Activated CD4-positive, alpha-beta memory T cell treated with anti-CD3 and anti-CD28 coated beads for 36 hours (primary cell): ENCODE results near the gene ACO1. TPM values are rescaled to one million over a fixed set of nuclear protein-coding genes. Genes with fewer than 3 reads are reported as not detected.

Source experiments
- CTCF ChIA-PET: fragments of 350-600 bp; sonication (Branson Sonifier 250); formaldehyde crosslinking; loops from one replicate; lab custom pipeline; 2021; ENCODE audit warnings: antibody characterized with exemption, inconsistent platforms; lab: Charles Lee
- POLR2A ChIA-PET: fragments of 350-600 bp; sonication (Branson Sonifier 250); formaldehyde crosslinking; loops from one replicate; lab custom pipeline; 2021; ENCODE audit warnings: antibody characterized with exemption; lab: Charles Lee
- DNase-seq: peaks from one replicate; pipeline ENCODE4 v3.0.0-alpha.2; 2020
- H3K27ac Mint-ChIP-seq: one replicate; pipeline ENCODE4 v1.8.0; 2021; ENCODE audit warnings: mixed read lengths
- H3K27me3 Mint-ChIP-seq: one replicate; pipeline ENCODE4 v1.8.0; 2021; ENCODE audit warnings: mixed read lengths
- H3K36me3 Mint-ChIP-seq: one replicate; pipeline ENCODE4 v1.8.0; 2021; ENCODE audit warnings: mixed read lengths
- H3K4me1 Mint-ChIP-seq: one replicate; pipeline ENCODE4 v1.8.0; 2021; ENCODE audit warnings: low read depth, mixed read lengths
- H3K4me3 Mint-ChIP-seq: one replicate; pipeline ENCODE4 v1.8.0; 2021; ENCODE audit warnings: mild to moderate bottlenecking, mixed read lengths
- H3K9me3 Mint-ChIP-seq: one replicate; pipeline ENCODE4 v1.8.0; 2021; ENCODE audit warnings: mixed read lengths
- intact Hi-C: fragments of 100-400 bp; cut with micrococcal nuclease; formaldehyde crosslinking; loops from one replicate; pipeline ENCODE4 v1.15.1; 2023
- total RNA-seq, 2 experiments: library from RNA; stranded (reverse); gene quantifications; one replicate each; pipeline ENCODE4 v1.2.3, GENCODE V29; 2021

ACO1 gene
- total RNA-seq, 2 experiments from 2014 or later, result 13.1 to 13.7 TPM

DNA sequence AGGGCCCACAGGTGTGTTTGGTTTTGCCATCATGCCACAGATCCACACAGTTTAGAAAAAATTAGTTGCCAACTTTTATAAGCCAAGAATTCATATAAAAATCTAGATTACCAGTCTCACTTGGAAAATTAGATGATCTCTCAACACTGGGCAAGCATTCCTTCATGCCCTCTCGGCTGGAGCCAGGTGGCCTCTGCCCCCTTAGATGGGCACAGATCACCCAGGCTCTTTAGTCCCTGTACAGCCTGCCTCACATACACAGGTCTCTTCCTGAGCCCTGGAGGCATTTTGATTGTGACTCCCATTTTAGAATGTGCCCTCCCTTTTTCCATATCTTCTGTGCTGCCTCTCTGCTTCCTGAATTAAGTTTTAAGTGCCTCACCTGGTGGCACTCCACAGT lies 20.0 kb downstream of the ACO1 start:
- peaks cover 21% of the 10 kb centered on the region for H3K36me3 Mint-ChIP-seq
- ChIA-PET CTCF (interaction anchor here (1.0 to 1.7 kb wide), 2 partner anchors 25 to 175 kb away, joined by 4 to 6 read pairs; no protein-coding TSS in a partner anchor), POLR2A (no interaction called here)
- intact Hi-C loops, result no loop called here
- H3K27ac Mint-ChIP-seq, result no peak overlapping the region
- no peaks in the 10 kb centered on the region for H3K27me3 Mint-ChIP-seq
- no peak for DNase-seq
- peaks cover 2% of the 10 kb centered on the region for H3K9me3 Mint-ChIP-seq
- no peaks in the 10 kb centered on the region for H3K4me1 Mint-ChIP-seq
- no peak overlapping the region for H3K4me3 Mint-ChIP-seq

DNA sequence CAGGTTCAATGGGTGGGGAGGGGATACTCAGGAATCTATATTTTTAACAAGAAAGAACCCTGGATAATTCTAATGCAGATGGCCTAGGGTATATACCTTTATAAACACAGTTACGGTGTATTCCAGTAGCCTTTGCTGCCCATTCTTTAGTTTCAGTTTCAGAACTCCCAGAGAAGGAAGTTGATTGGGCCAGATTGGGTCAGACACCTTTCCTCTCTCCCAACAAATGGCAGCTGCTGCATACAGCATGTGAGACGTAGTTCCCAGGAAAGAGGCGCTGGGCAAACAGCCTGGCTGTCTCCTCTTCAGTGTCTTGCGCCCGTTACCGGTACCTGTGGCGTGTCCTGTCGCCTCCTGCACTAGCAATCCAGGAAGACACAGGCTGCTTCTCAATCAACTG lies 20.4 kb downstream of the ACO1 start:
- ChIA-PET CTCF (no interaction called here), POLR2A (no interaction called here)
- Mint-ChIP-seq H3K36me3 (peaks cover 21% of the 10 kb centered on the region), H3K27ac (no peak overlapping the region), H3K4me1 (no peaks in the 10 kb centered on the region), H3K4me3 (no peak overlapping the region), H3K27me3 (no peaks in the 10 kb centered on the region), H3K9me3 (peaks cover 2% of the 10 kb centered on the region)
- DNase-seq, result no peak
- intact Hi-C loops, result no loop called here

- ChIA-PET POLR2A (no interaction called here), CTCF (no interaction called here)
- Mint-ChIP-seq H3K9me3 (peaks cover 2% of the 10 kb centered on the region), H3K4me1 (no peaks in the 10 kb centered on the region), H3K4me3 (no peak overlapping the region), H3K27me3 (no peaks in the 10 kb centered on the region), H3K27ac (no peak overlapping the region), H3K36me3 (peaks cover 23% of the 10 kb centered on the region)
- no peak for DNase-seq
- intact Hi-C loops, result no loop called here
These were observed 21.1 kb downstream of the ACO1 start for GRCh38 chr9:32405506-32405905.

- ChIA-PET POLR2A (no interaction called here), CTCF (no interaction called here)
- Mint-ChIP-seq H3K36me3 (peaks cover 23% of the 10 kb centered on the region), H3K9me3 (peaks cover 2% of the 10 kb centered on the region), H3K4me3 (no peak overlapping the region), H3K27ac (no peak overlapping the region), H3K27me3 (no peaks in the 10 kb centered on the region), H3K4me1 (no peaks in the 10 kb centered on the region)
- no peak for DNase-seq
- intact Hi-C loops, result no loop called here
These were observed 21.6 kb downstream of the ACO1 start for GRCh38 chr9:32406046-32406445.

DNA sequence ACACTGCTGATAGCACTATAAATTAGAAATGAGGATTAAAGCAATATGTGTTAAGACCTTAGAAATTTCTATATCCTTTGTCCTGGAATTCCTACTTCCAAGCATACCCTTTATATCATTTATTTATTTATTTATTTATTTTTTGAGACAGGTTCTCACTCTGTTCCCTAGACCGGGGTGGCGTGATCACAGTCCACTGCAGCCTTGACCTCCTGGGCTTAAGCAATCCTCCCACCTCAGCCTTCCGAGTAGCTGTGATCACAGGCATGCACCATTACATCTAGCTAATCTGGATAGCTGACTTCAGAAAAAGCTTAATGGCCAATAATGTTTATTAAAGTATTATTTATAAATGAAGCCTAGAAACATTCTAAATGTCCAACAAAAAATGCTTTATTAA lies 27.3 kb downstream of the ACO1 start:
- Mint-ChIP-seq H3K27me3 (no peaks in the 10 kb centered on the region), H3K4me1 (no peaks in the 10 kb centered on the region), H3K9me3 (no peaks in the 10 kb centered on the region), H3K27ac (no peak overlapping the region), H3K4me3 (no peak overlapping the region), H3K36me3 (peaks cover 22% of the 10 kb centered on the region)
- intact Hi-C loops, result no loop called here
- CTCF ChIA-PET, result interaction anchor here (1.0 to 2.4 kb wide), 2 partner anchors 33 to 168 kb away, joined by 4 to 12 read pairs; no protein-coding TSS in a partner anchor
- DNase-seq, result no peak
- POLR2A ChIA-PET, result no interaction called here

DNA sequence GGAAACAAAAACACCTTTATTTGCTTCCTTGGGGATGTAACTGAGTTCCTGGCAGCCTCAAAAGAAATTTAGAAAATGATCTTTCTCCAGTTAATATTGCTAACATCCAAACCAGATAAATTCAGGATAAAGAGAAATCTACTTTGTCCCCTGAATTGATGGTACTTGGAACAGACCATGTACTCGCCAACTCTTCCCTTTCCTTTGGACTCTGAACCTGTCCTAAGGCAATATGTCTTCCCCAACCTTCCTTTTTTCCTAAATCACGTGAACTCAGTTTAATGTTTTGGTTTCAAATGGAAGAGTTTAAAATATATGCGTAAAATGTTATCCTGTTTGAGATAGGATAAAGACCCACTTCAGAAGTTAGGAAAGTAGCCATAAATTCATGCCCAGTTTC lies 28.0 kb downstream of the ACO1 start:
- Mint-ChIP-seq H3K9me3 (no peaks in the 10 kb centered on the region), H3K4me3 (no peak overlapping the region), H3K36me3 (peaks cover 18% of the 10 kb centered on the region), H3K27me3 (no peaks in the 10 kb centered on the region), H3K4me1 (no peaks in the 10 kb centered on the region), H3K27ac (no peak overlapping the region)
- ChIA-PET CTCF (interaction anchor here (1.0 to 2.4 kb wide), 2 partner anchors 33 to 167 kb away, joined by 4 to 12 read pairs; no protein-coding TSS in a partner anchor), POLR2A (no interaction called here)
- DNase-seq, result no peak
- intact Hi-C loops, result no loop called here

GRCh38 chr9:32413424-32413823 lies 29.0 kb downstream of the ACO1 start:
- intact Hi-C loops, result no loop called here
- Mint-ChIP-seq H3K9me3 (no peaks in the 10 kb centered on the region), H3K36me3 (peaks cover 16% of the 10 kb centered on the region)

GRCh38 chr9:32414856-32415255 lies 30.4 kb downstream of the ACO1 start:
- no peaks in the 10 kb centered on the region for H3K27me3 Mint-ChIP-seq
- DNase-seq, result no peak
- H3K27ac Mint-ChIP-seq, result no peak overlapping the region
- intact Hi-C loops, result no loop called here
- peaks cover 11% of the 10 kb centered on the region for H3K36me3 Mint-ChIP-seq
- CTCF ChIA-PET, result no interaction called here
- H3K4me1 Mint-ChIP-seq, result no peaks in the 10 kb centered on the region
- POLR2A ChIA-PET, result no interaction called here
- H3K4me3 Mint-ChIP-seq, result no peak overlapping the region
- H3K9me3 Mint-ChIP-seq, result no peaks in the 10 kb centered on the region

More at GRCh38 chr9:32413424-32413823, 29.0 kb downstream of the ACO1 start:
- Mint-ChIP-seq H3K27me3 (no peaks in the 10 kb centered on the region), H3K4me1 (no peaks in the 10 kb centered on the region), H3K4me3 (no peak overlapping the region), H3K27ac (no peak overlapping the region)
- ChIA-PET CTCF (interaction anchor here (0.6 kb wide), 1 partner anchor 494 kb away, joined by 5 read pairs; no protein-coding TSS in a partner anchor), POLR2A (no interaction called here)
- no peak for DNase-seq

- no peaks in the 10 kb centered on the region for H3K9me3 Mint-ChIP-seq
- no peaks in the 10 kb centered on the region for H3K4me1 Mint-ChIP-seq
- ChIA-PET CTCF (interaction anchor here (1.0 to 1.4 kb wide), 2 partner anchors 41 to 160 kb away, joined by 3 to 4 read pairs; no protein-coding TSS in a partner anchor), POLR2A (no interaction called here)
- intact Hi-C loops, result no loop called here
- H3K27me3 Mint-ChIP-seq, result no peaks in the 10 kb centered on the region
- H3K4me3 Mint-ChIP-seq, result no peak overlapping the region
- H3K36me3 Mint-ChIP-seq, result peaks cover 21% of the 10 kb centered on the region
- H3K27ac Mint-ChIP-seq, result no peak overlapping the region
- DNase-seq, result no peak
These were observed 35.5 kb downstream of the ACO1 start for GRCh38 chr9:32419921-32420320.

DNA sequence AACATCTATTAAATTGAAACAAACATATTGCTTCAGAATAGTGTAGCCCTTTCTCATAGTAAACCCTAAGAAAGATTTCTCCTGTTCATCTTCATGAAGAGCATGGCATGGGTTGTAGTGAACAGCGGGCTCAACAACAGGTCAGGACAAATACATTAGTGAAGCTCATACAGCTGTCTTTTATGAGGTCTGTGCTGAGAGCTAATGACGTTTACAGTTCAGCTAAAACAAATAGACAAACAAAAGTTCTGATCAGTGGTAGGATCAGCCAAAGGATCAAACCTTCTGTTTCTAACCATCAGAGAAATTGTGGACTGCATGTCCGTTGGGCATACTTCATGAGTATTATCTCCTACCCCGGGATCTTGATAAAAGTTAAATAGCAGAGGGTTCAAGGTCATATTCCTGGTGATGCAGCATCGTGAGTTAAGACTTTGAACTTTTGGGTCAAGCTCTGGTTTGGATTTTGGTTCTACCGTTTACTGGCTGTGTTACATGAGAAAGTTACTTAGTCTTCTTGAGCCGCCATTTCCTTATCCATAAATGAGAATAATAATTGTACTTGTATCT lies 37.9 kb downstream of the ACO1 start:
- ChIA-PET POLR2A (no interaction called here), CTCF (interaction anchor here (1.0 kb wide), 1 partner anchor 150 kb away, joined by 3 read pairs; no protein-coding TSS in a partner anchor)
- intact Hi-C loops, result no loop called here
- Mint-ChIP-seq H3K36me3 (peaks cover 21% of the 10 kb centered on the region), H3K4me3 (no peak overlapping the region), H3K27me3 (no peaks in the 10 kb centered on the region), H3K9me3 (no peaks in the 10 kb centered on the region), H3K4me1 (no peaks in the 10 kb centered on the region), H3K27ac (no peak overlapping the region)
- DNase-seq, result no peak

- no peak overlapping the region for H3K27ac Mint-ChIP-seq
- POLR2A ChIA-PET, result no interaction called here
These were observed 38.9 kb downstream of the ACO1 start for GRCh38 chr9:32423371-32423770.

DNA sequence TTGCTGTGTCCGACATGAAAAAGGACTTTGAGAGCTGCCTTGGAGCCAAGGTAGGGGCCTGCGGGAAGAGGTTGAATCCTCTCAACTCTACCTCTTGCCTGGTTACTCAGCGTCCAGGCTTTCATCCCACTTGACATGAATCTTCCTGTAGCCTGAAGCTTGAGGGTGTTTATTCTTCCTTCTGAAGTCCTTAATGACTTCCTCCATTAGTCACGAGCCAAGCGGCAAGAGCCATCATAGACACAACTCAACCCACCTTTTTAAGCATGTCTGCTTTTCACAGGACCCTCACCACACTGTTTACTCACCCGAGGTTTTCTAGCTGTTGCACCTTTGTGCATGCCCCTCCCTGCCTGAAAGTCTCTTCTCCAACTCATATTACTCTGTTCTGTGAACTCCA lies 40.2 kb downstream of the ACO1 start:
- intact Hi-C loops, result no loop called here
- no peaks in the 10 kb centered on the region for H3K4me1 Mint-ChIP-seq
- DNase-seq, result no peak
- CTCF ChIA-PET, result no interaction called here
- H3K9me3 Mint-ChIP-seq, result no peaks in the 10 kb centered on the region
- no peak overlapping the region for H3K27ac Mint-ChIP-seq
- no peaks in the 10 kb centered on the region for H3K27me3 Mint-ChIP-seq
- POLR2A ChIA-PET, result no interaction called here
- peaks cover 20% of the 10 kb centered on the region for H3K36me3 Mint-ChIP-seq
- no peak overlapping the region for H3K4me3 Mint-ChIP-seq

More at GRCh38 chr9:32423371-32423770, 38.9 kb downstream of the ACO1 start:
- H3K27me3 Mint-ChIP-seq, result no peaks in the 10 kb centered on the region
- no peaks in the 10 kb centered on the region for H3K4me1 Mint-ChIP-seq
- H3K9me3 Mint-ChIP-seq, result no peaks in the 10 kb centered on the region
- no peak for DNase-seq
- H3K36me3 Mint-ChIP-seq, result peaks cover 20% of the 10 kb centered on the region
- intact Hi-C loops, result no loop called here
- CTCF ChIA-PET, result no interaction called here
- no peak overlapping the region for H3K4me3 Mint-ChIP-seq
